Trophoblast cell (in vitro differentiated cells and primary cell): ENCODE measurements around the gene XRRA1.

Source experiments
- DNase-seq, 2 donors: peaks; one replicate each; pipeline ENCODE4 v3.0.0-alpha.2; 2016
- H2AFZ ChIP-seq: 2 replicates; pipeline ENCODE4 v1.6.1; 2013; ENCODE audit warnings: low read length, moderate library complexity, mild to moderate bottlenecking; ENCODE audit not compliant: insufficient read depth, poor library complexity
- H2AK5ac ChIP-seq: 2 replicates; pipeline ENCODE4 v1.6.1; 2013; ENCODE audit warnings: mild to moderate bottlenecking, low read length
- H2BK120ac ChIP-seq: 2 replicates; pipeline ENCODE4 v1.6.1; 2013; ENCODE audit warnings: low read length, mild to moderate bottlenecking, moderate library complexity; ENCODE audit not compliant: insufficient read depth, poor library complexity
- H2BK12ac ChIP-seq: 2 replicates; pipeline ENCODE4 v1.6.1; 2013; ENCODE audit warnings: mild to moderate bottlenecking, low read length, moderate library complexity
- H2BK5ac ChIP-seq: 2 replicates; pipeline ENCODE4 v1.6.1; 2013; ENCODE audit warnings: low read length, low read depth, moderate library complexity, mild to moderate bottlenecking; ENCODE audit not compliant: poor library complexity
- H3K14ac ChIP-seq: 2 replicates; pipeline ENCODE4 v1.6.1; 2013; ENCODE audit warnings: mild to moderate bottlenecking, low read length
- H3K18ac ChIP-seq: 2 replicates; pipeline ENCODE4 v1.6.1; 2013; ENCODE audit warnings: mild to moderate bottlenecking, low read length
- H3K23ac ChIP-seq: 2 replicates; pipeline ENCODE4 v1.6.1; 2013; ENCODE audit warnings: low read length
- H3K27ac ChIP-seq: 2 replicates; pipeline ENCODE4 v1.5.1; 2013; ENCODE audit warnings: low read depth, mild to moderate bottlenecking, inconsistent platforms, low read length, moderate library complexity
- H3K27me3 ChIP-seq: 2 replicates; pipeline ENCODE4 v1.6.1; 2013; ENCODE audit warnings: inconsistent platforms, mild to moderate bottlenecking, low read length, moderate library complexity; ENCODE audit not compliant: insufficient read depth
- H3K36me3 ChIP-seq, 2 experiments: 1 replicate in 1 of 2; 2 replicates in 1 of 2; pipeline ENCODE4 v1.6.1; 2013; ENCODE audit warnings: low read length in 2 of 2, mild to moderate bottlenecking in 2 of 2, moderate library complexity in 1 of 2; ENCODE audit not compliant: insufficient read depth in 2 of 2, control insufficient read depth in 1 of 2
- H3K4ac ChIP-seq: 2 replicates; pipeline ENCODE4 v1.6.1; 2013; ENCODE audit warnings: low read depth, mild to moderate bottlenecking, low read length, moderate library complexity
- H3K4me1 ChIP-seq, 2 experiments: 1 replicate in 1 of 2; 2 replicates in 1 of 2; pipeline ENCODE4 v1.6.1; 2013; ENCODE audit warnings: low read length in 2 of 2, mild to moderate bottlenecking in 2 of 2, moderate library complexity in 1 of 2; ENCODE audit not compliant: insufficient read depth in 2 of 2, control insufficient read depth in 1 of 2
- H3K4me2 ChIP-seq: 2 replicates; pipeline ENCODE4 v1.6.1; 2013; ENCODE audit warnings: inconsistent platforms, mild to moderate bottlenecking, low read length, moderate library complexity
- H3K4me3 ChIP-seq: 2 replicates; pipeline ENCODE4 v1.5.1; 2013; ENCODE audit warnings: mild to moderate bottlenecking, low read depth, low read length, inconsistent platforms
- H3K79me1 ChIP-seq: one replicate; pipeline ENCODE4 v1.6.1; 2013; ENCODE audit warnings: low read length
- H3K79me2 ChIP-seq: 2 replicates; pipeline ENCODE4 v1.6.1; 2013; ENCODE audit warnings: low read length, mild to moderate bottlenecking; ENCODE audit not compliant: control insufficient read depth, insufficient read depth, poor library complexity
- H3K9ac ChIP-seq: 2 replicates; pipeline ENCODE4 v1.6.1; 2013; ENCODE audit warnings: mild to moderate bottlenecking, low read length
- H3K9me3 ChIP-seq: 2 replicates; pipeline ENCODE4 v1.6.1; 2013; ENCODE audit warnings: low read depth, mild to moderate bottlenecking, control low read depth, inconsistent platforms, low read length; ENCODE audit not compliant: insufficient read depth
- H4K12ac ChIP-seq: 2 replicates; pipeline ENCODE4 v1.6.1; 2013; ENCODE audit warnings: low read depth, mild to moderate bottlenecking, low read length, moderate library complexity
- H4K8ac ChIP-seq: 2 replicates; pipeline ENCODE4 v1.6.1; 2013; ENCODE audit warnings: low read depth, mild to moderate bottlenecking, low read length, moderate library complexity
- H4K91ac ChIP-seq: one replicate; pipeline ENCODE4 v1.6.1; 2013; ENCODE audit warnings: low read depth, mild to moderate bottlenecking, low read length, moderate library complexity
- WGBS: extraction: QIAGEN DNeasy Blood & Tissue Kit; methylation state at CpG from one replicate; pipeline ENCODE4 v1.1.7; 2013; ENCODE audit warnings: missing lambda C conversion rate; ENCODE audit not compliant: insufficient read length, insufficient coverage; ENCODE audit errors: extremely low coverage; 5-methylcytosine and 5-hydroxymethylcytosine counted together

XRRA1 gene

DNA sequence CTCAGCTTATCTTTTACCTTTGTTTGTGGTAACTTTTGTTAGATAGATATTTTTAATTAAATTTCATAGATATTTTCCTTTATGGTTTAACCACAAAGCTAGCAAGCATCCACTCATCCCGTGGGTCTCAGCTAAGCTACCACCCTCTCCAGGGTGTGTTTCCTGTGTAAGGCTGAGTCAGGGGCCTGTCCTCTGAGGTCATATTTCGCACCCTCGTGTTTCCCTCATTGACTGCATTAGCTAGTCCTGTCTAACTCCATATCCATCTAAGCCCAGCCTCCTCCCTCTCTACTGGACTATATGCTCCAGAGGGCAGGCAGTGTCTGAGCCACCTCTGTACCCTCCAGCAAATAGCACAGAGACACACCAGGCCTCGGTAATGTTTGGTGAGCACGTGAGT is 16.7 kb downstream of the XRRA1 start:
- Histone ChIP-seq H3K9me3 (no peaks in the 10 kb centered on the region), H2BK5ac (no peak overlapping the region), H2BK12ac (no peak overlapping the region)

DNA sequence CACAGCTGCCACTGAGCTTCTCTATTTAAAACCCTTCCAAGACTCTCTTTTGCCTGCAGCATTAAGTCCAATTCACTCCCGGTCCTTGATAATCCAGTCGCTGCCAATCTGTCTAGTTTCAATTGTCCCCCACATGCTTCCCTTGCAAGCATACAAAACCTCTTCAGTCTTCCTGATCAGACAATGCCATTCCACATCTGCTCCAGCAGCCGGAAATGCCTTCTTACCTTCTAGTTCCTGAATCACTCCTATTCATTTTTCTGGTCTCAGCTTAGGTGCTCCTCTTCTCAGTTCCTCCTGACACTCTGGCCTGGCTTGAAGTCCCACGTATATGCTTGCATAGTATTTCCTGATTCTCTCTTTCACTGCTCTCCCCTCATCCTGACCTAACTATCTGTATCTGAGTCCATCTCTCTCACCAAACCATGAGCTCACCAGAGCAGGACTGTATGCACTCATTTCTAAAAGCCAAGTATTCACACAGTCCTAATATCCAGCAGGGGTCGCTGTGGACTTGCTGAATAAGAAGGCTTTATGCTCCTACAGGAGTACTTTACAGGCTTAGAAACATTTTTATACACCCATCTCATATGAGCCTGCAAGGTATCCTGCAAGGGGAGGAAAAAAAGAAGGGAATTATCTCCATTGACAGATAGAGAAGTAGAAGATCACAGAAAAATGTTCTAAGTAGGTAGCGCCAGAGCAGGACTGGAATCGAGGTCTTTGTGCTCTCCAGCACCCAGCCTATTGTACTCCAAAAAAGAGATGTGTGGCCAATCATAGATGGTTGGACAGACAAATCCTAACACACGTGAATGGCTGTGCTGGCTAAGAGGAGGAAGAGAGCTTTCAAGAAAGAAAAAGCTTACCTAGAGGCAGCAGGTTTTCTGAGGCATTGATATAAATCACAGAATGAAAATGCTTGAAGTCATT is 19.2 kb downstream of the XRRA1 start:
- H3K18ac ChIP-seq, result no peak overlapping the region
- peak; percentile 70 to 94 for DNase-seq
- no peak overlapping the region for H3K4ac ChIP-seq
- no CpG with 5 or more reads among the region's 8 CpGs for WGBS
- no peak overlapping the region for H2AFZ ChIP-seq
- peaks cover 2% of the 10 kb centered on the region in 2 experiments for H3K36me3 ChIP-seq
- H3K9ac ChIP-seq, result no peak overlapping the region
- H2AK5ac ChIP-seq, result no peak overlapping the region
- no peak overlapping the region for H2BK12ac ChIP-seq
- no peaks in the 10 kb centered on the region for H3K27me3 ChIP-seq
- H3K27ac ChIP-seq, result no peak overlapping the region
- no peak overlapping the region for H4K8ac ChIP-seq
- no peaks in the 10 kb centered on the region for H3K4me1 ChIP-seq
- no peak overlapping the region for H3K4me3 ChIP-seq
- no peaks in the 10 kb centered on the region for H3K79me2 ChIP-seq
- no peak overlapping the region for H2BK5ac ChIP-seq
- H3K4me2 ChIP-seq, result no peak overlapping the region
- H4K91ac ChIP-seq, result no peak overlapping the region
- H2BK120ac ChIP-seq, result no peak overlapping the region
- no peak overlapping the region for H3K23ac ChIP-seq
- H3K14ac ChIP-seq, result no peak overlapping the region
- no peaks in the 10 kb centered on the region for H3K79me1 ChIP-seq
- H3K9me3 ChIP-seq, result no peaks in the 10 kb centered on the region
- no peak overlapping the region for H4K12ac ChIP-seq

More for the DNA sequence above, 16.7 kb downstream of the XRRA1 start:
- H2AK5ac ChIP-seq, result no peak overlapping the region
- H3K79me1 ChIP-seq, result no peaks in the 10 kb centered on the region
- no peak overlapping the region for H4K8ac ChIP-seq
- H3K4me1 ChIP-seq, result no peaks in the 10 kb centered on the region
- no peak overlapping the region for H3K14ac ChIP-seq
- H3K23ac ChIP-seq, result no peak overlapping the region
- no peak overlapping the region for H3K4me2 ChIP-seq
- H3K9ac ChIP-seq, result no peak overlapping the region
- no peak overlapping the region for H4K12ac ChIP-seq
- H3K79me2 ChIP-seq, result no peaks in the 10 kb centered on the region
- DNase-seq, result no peak
- WGBS, result no CpG with 5 or more reads among the region's 5 CpGs
- H3K4me3 ChIP-seq, result no peak overlapping the region
- H3K4ac ChIP-seq, result no peak overlapping the region
- H3K36me3 ChIP-seq, result peaks cover 4 to 8% of the 10 kb centered on the region in 2 experiments
- H3K18ac ChIP-seq, result no peak overlapping the region
- H2BK120ac ChIP-seq, result no peak overlapping the region
- no peak overlapping the region for H3K27ac ChIP-seq
- H3K27me3 ChIP-seq, result no peaks in the 10 kb centered on the region
- no peak overlapping the region for H2AFZ ChIP-seq
- no peak overlapping the region for H4K91ac ChIP-seq

DNA sequence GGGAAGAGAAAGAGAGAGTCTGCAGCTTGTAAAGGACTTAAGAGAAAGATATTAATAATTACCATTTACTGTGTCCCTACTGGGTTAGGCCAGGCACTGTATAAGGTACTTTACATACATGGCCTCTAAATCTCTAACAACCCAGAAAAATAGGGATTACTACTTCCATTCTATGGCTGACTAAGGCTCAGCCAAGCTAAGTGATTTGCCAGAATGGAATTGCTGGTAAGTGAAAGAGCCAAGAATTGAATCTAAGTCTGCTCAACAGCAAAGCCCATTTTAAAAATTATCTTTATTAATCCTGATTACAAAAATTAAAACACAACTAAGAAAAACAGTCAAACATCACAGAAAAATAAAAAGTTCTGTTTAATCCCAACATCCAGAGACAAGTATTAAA is 21.4 kb downstream of the XRRA1 start:
- Histone ChIP-seq H3K79me2 (no peaks in the 10 kb centered on the region), H3K27ac (no peak overlapping the region), H3K79me1 (no peaks in the 10 kb centered on the region), H3K23ac (no peak overlapping the region), H3K4ac (no peak overlapping the region), H2BK12ac (no peak overlapping the region), H2AK5ac (no peak overlapping the region), H3K4me3 (no peak overlapping the region), H3K4me2 (no peak overlapping the region), H4K8ac (no peak overlapping the region), H4K12ac (no peak overlapping the region), H3K14ac (no peak overlapping the region), H3K36me3 (no peaks in the 10 kb centered on the region), H3K4me1 (no peaks in the 10 kb centered on the region), H3K9me3 (no peaks in the 10 kb centered on the region), H4K91ac (no peak overlapping the region), H2BK120ac (no peak overlapping the region), H2BK5ac (no peak overlapping the region), H2AFZ (no peak overlapping the region), H3K27me3 (no peaks in the 10 kb centered on the region), H3K9ac (no peak overlapping the region), H3K18ac (no peak overlapping the region)
- no peak for DNase-seq

DNA sequence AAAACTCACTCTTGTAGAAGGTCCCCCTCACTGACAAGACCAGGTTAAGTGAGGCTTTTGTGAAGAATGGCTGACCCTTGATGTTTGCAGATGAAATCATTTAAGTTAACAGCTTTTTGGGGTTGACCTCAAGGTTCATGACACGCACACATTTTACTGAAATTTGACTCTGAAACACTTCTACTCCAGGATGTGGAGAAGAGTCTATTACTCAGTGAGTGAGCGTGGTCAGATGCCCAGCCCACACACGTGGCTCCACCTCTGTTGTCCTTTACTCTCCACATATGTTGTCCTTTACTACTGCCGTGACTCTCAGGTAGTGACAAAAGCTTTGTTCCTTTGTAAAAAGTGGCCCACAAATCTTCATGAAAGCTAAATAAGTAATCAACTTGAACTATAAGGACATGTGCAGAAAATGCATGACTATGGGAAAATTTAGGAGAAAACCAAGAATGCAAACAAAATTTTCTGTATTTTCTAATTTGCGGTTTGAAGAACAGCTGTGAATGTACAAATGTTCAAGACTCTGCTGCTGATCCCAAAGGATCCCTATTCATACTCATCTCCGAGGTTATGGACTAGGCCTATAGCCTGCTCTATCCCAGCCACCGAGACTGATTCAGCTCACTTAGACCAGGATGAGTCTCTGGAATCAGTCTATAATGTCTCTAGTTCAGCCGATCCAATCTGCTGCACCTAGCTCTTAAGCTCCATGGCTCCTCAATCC is 22.4 kb downstream of the XRRA1 start:
- no CpG with 5 or more reads among the region's 8 CpGs for WGBS
- H3K9me3 ChIP-seq, result no peaks in the 10 kb centered on the region

More for the DNA sequence above, 22.4 kb downstream of the XRRA1 start:
- H4K12ac ChIP-seq, result no peak overlapping the region
- no peak overlapping the region for H2AK5ac ChIP-seq
- no peak overlapping the region for H2BK5ac ChIP-seq
- no peak overlapping the region for H4K8ac ChIP-seq
- no peak overlapping the region for H3K23ac ChIP-seq
- H3K4me2 ChIP-seq, result no peak overlapping the region
- H2BK120ac ChIP-seq, result no peak overlapping the region
- H3K27ac ChIP-seq, result no peak overlapping the region
- H2AFZ ChIP-seq, result no peak overlapping the region
- H2BK12ac ChIP-seq, result no peak overlapping the region
- DNase-seq, result no peak
- no peaks in the 10 kb centered on the region for H3K79me1 ChIP-seq
- H3K36me3 ChIP-seq, result no peaks in the 10 kb centered on the region
- H3K14ac ChIP-seq, result no peak overlapping the region
- H3K9ac ChIP-seq, result no peak overlapping the region
- H3K4me1 ChIP-seq, result no peaks in the 10 kb centered on the region
- H3K4ac ChIP-seq, result no peak overlapping the region
- no peaks in the 10 kb centered on the region for H3K27me3 ChIP-seq
- no peak overlapping the region for H3K18ac ChIP-seq
- no peak overlapping the region for H4K91ac ChIP-seq
- no peaks in the 10 kb centered on the region for H3K79me2 ChIP-seq
- no peak overlapping the region for H3K4me3 ChIP-seq
